Liver (tissue), 3 donors: Measurements from ENCODE around the gene ARID5B.

Source experiments
- ATF3 ChIP-seq: IDR thresholded peaks from 2 replicates; pipeline ENCODE4 v1.6.1; 2016; ENCODE audit warnings: antibody characterized with exemption
- HNF4A ChIP-seq, 2 donors: conservative IDR thresholded peaks; 2 replicates each; pipeline ENCODE4 v1.6.1; 2016; ENCODE audit warnings: antibody characterized with exemption in 2 of 2, mild to moderate bottlenecking in 2 of 2
- HNF4G ChIP-seq: IDR thresholded peaks from 2 replicates; pipeline ENCODE4 v1.6.1; 2016; ENCODE audit warnings: antibody characterized with exemption
- TF ChIP-seq, protein P1 (sequence below): fragments of 150-350 bp; IDR thresholded peaks from 2 replicates; pipeline ENCODE4 v1.5.1; 2017; ENCODE audit warnings: improper control_type of control experiment, low read depth, low read length; ENCODE audit not compliant: missing input control
- TF ChIP-seq, protein P2 (sequence below): IDR thresholded peaks from 2 replicates; pipeline ENCODE4 v1.6.1; 2016; ENCODE audit warnings: antibody characterized with exemption, mild to moderate bottlenecking
- TF ChIP-seq, protein P3 (sequence below): IDR thresholded peaks from 2 replicates; pipeline ENCODE4 v1.6.1; 2016; ENCODE audit warnings: antibody characterized with exemption
- donor health status: healthy.
- donor health status: healthy.

DNA sequence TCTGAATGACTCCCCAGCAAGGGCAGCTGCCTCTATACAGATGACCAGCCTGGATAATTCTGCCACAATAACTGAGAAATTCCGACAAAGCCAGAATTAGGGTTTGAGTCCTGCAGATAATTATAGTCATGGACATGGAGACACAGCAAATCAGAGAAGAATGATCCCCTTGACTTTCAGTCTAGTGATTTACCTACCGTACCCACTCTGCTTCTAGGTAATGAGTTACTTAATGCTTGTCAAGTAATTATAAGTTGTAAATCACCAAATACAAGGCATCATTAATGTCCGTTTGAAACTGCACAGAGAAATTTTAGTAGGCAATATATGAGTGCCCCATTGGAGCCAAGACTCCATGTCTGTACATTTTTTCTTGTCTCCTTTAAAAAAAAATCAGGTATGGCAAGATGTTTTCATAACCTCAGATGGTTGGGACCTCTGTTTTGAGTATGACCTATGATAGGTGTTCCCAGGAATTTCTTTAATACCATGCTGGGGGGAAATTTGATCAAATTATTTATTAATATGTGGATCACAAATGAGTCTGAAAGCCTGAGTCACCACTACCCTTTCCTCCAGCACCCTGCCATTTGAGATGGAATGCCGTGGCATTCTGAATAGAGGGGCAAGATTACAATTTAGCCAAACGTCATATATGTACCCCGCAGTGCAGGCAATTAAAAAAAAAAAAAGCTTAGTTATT is 5.5 kb upstream of the ARID5B start:
- TF ChIP-seq, protein P1, sequence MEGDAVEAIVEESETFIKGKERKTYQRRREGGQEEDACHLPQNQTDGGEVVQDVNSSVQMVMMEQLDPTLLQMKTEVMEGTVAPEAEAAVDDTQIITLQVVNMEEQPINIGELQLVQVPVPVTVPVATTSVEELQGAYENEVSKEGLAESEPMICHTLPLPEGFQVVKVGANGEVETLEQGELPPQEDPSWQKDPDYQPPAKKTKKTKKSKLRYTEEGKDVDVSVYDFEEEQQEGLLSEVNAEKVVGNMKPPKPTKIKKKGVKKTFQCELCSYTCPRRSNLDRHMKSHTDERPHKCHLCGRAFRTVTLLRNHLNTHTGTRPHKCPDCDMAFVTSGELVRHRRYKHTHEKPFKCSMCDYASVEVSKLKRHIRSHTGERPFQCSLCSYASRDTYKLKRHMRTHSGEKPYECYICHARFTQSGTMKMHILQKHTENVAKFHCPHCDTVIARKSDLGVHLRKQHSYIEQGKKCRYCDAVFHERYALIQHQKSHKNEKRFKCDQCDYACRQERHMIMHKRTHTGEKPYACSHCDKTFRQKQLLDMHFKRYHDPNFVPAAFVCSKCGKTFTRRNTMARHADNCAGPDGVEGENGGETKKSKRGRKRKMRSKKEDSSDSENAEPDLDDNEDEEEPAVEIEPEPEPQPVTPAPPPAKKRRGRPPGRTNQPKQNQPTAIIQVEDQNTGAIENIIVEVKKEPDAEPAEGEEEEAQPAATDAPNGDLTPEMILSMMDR = no peak
- TF ChIP-seq HNF4G = no peak
- TF ChIP-seq ATF3 = no peak
- TF ChIP-seq, protein P2, sequence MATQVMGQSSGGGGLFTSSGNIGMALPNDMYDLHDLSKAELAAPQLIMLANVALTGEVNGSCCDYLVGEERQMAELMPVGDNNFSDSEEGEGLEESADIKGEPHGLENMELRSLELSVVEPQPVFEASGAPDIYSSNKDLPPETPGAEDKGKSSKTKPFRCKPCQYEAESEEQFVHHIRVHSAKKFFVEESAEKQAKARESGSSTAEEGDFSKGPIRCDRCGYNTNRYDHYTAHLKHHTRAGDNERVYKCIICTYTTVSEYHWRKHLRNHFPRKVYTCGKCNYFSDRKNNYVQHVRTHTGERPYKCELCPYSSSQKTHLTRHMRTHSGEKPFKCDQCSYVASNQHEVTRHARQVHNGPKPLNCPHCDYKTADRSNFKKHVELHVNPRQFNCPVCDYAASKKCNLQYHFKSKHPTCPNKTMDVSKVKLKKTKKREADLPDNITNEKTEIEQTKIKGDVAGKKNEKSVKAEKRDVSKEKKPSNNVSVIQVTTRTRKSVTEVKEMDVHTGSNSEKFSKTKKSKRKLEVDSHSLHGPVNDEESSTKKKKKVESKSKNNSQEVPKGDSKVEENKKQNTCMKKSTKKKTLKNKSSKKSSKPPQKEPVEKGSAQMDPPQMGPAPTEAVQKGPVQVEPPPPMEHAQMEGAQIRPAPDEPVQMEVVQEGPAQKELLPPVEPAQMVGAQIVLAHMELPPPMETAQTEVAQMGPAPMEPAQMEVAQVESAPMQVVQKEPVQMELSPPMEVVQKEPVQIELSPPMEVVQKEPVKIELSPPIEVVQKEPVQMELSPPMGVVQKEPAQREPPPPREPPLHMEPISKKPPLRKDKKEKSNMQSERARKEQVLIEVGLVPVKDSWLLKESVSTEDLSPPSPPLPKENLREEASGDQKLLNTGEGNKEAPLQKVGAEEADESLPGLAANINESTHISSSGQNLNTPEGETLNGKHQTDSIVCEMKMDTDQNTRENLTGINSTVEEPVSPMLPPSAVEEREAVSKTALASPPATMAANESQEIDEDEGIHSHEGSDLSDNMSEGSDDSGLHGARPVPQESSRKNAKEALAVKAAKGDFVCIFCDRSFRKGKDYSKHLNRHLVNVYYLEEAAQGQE = no peak
- no peak for TF ChIP-seq HNF4A (conservative IDR thresholded peaks at IDR 0.05)
- TF ChIP-seq, protein P3, sequence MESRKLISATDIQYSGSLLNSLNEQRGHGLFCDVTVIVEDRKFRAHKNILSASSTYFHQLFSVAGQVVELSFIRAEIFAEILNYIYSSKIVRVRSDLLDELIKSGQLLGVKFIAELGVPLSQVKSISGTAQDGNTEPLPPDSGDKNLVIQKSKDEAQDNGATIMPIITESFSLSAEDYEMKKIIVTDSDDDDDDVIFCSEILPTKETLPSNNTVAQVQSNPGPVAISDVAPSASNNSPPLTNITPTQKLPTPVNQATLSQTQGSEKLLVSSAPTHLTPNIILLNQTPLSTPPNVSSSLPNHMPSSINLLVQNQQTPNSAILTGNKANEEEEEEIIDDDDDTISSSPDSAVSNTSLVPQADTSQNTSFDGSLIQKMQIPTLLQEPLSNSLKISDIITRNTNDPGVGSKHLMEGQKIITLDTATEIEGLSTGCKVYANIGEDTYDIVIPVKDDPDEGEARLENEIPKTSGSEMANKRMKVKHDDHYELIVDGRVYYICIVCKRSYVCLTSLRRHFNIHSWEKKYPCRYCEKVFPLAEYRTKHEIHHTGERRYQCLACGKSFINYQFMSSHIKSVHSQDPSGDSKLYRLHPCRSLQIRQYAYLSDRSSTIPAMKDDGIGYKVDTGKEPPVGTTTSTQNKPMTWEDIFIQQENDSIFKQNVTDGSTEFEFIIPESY = no peak
